ENCODE results near the gene NRXN3.

NRXN3 gene

GRCh38 chr14:79630288-79630960 lies 1460.3 kb downstream of the NRXN3 start:
- no peak for DNase-seq (ENCODE audit: low read depth in 2 of 2)

GRCh38 chr14:79631276-79631675 lies 1461.1 kb downstream of the NRXN3 start:
- DNase-seq (ENCODE audit: low read depth in 2 of 2), result no peak

- no peak for DNase-seq (ENCODE audit: low read depth in 2 of 2)
Measured at GRCh38 chr14:79638672-79639266, 1468.6 kb downstream of the NRXN3 start.

GRCh38 chr14:79639613-79640012 lies 1469.4 kb downstream of the NRXN3 start:
- no peak for DNase-seq (ENCODE audit: low read depth in 2 of 2)

GRCh38 chr14:79641371-79641770 lies 1471.2 kb downstream of the NRXN3 start:
- DNase-seq (ENCODE audit: low read depth in 2 of 2), result no peak

- DNase-seq (ENCODE audit: low read depth in 2 of 2), result no peak
Measured at GRCh38 chr14:79643132-79643531, 1473.0 kb downstream of the NRXN3 start.

GRCh38 chr14:79645753-79646362 lies 1475.7 kb downstream of the NRXN3 start:
- DNase-seq (ENCODE audit: low read depth in 2 of 2), result no peak

GRCh38 chr14:79649856-79650255 lies 1479.7 kb downstream of the NRXN3 start:
- DNase-seq (ENCODE audit: low read depth in 2 of 2), result no peak

GRCh38 chr14:79652513-79653307 lies 1482.5 kb downstream of the NRXN3 start:
- DNase-seq (ENCODE audit: low read depth in 2 of 2), result no peak

GRCh38 chr14:79656056-79656455 lies 1485.9 kb downstream of the NRXN3 start:
- DNase-seq (ENCODE audit: low read depth in 2 of 2), result no peak

- no peak for DNase-seq (ENCODE audit: low read depth in 2 of 2)
Measured at GRCh38 chr14:79656496-79656895, 1486.3 kb downstream of the NRXN3 start.

GRCh38 chr14:79658221-79658620 lies 1488.0 kb downstream of the NRXN3 start:
- no peak for DNase-seq (ENCODE audit: low read depth in 2 of 2)

- no peak for DNase-seq (ENCODE audit: low read depth in 2 of 2)
Measured at GRCh38 chr14:79658769-79659168, 1488.6 kb downstream of the NRXN3 start.

GRCh38 chr14:79660053-79660939 lies 1490.1 kb downstream of the NRXN3 start:
- no peak for DNase-seq (ENCODE audit: low read depth in 2 of 2)

- DNase-seq (ENCODE audit: low read depth in 2 of 2), result no peak
Measured at GRCh38 chr14:79661752-79662151, 1491.6 kb downstream of the NRXN3 start.

- DNase-seq (ENCODE audit: low read depth in 2 of 2), result no peak
Measured at GRCh38 chr14:79663453-79663852, 1493.3 kb downstream of the NRXN3 start.

- no peak for DNase-seq (ENCODE audit: low read depth in 2 of 2)
Measured at GRCh38 chr14:79665556-79665955, 1495.4 kb downstream of the NRXN3 start.

- no peak for DNase-seq (ENCODE audit: low read depth in 2 of 2)
Measured at GRCh38 chr14:79668951-79669350, 1498.8 kb downstream of the NRXN3 start.

GRCh38 chr14:79670811-79671210 lies 1500.6 kb downstream of the NRXN3 start:
- no peak for DNase-seq (ENCODE audit: low read depth in 2 of 2)

- DNase-seq (ENCODE audit: low read depth in 2 of 2), result no peak
Measured at GRCh38 chr14:79680087-79680486, 1509.9 kb downstream of the NRXN3 start.

GRCh38 chr14:79686196-79686595 lies 1516.0 kb downstream of the NRXN3 start:
- no peak for DNase-seq (ENCODE audit: low read depth in 2 of 2)

All from stimulated activated CD8-positive, alpha-beta memory T cell treated with anti-CD3 and anti-CD28 coated beads, Interleukin-15, amount 100 ng/mL, for 4 hours (primary cell).